Adrenal gland (tissue), 12 donors: Measurements from ENCODE around the gene BRD7. TPM values are rescaled to one million over a fixed set of nuclear protein-coding genes. Genes with fewer than 3 reads are reported as not detected.

ENCODE experiments used
- DNase-seq, 7 donors: peaks; one replicate each; pipeline ENCODE4 v3.0.0-alpha.2; 2019 to 2020
- H3K27ac ChIP-seq, 5 donors: fragments of 200-600 bp; sonication (generic) in 4 of 5; 1 replicate in 3 of 5; 2 replicates in 2 of 5; pipeline versions ENCODE4 v1.5.1 to v1.8.0; 2016 to 2020; ENCODE audit warnings: mild to moderate bottlenecking in 1 of 5
- H3K27me3 ChIP-seq: fragments of 200-600 bp; 2 replicates; pipeline ENCODE4 v1.8.0; 2021
- H3K36me3 ChIP-seq, 2 donors: fragments of 200-600 bp; replicated peaks in 1 of 2; 1 replicate in 1 of 2; 2 replicates in 1 of 2; pipeline versions ENCODE4 v1.5.1 to v1.8.0; 2018 to 2022
- H3K4me1 ChIP-seq, 2 donors: fragments of 200-600 bp; replicated peaks in 1 of 2; 1 replicate in 1 of 2; 2 replicates in 1 of 2; pipeline versions ENCODE4 v1.5.1 to v1.8.0; 2018 to 2021
- H3K4me3 ChIP-seq, 4 donors: fragments of 200-600 bp; sonication (generic) in 3 of 4; one replicate each; pipeline ENCODE4 v1.5.1; 2016 to 2018
- H3K9me3 ChIP-seq, 3 donors: fragments of 200-600 bp; sonication (generic) in 1 of 3; replicated peaks in 1 of 3; 1 replicate in 2 of 3; 2 replicates in 1 of 3; pipeline versions ENCODE4 v1.5.1 to v1.8.0; 2016 to 2021
- CTCF ChIP-seq, 6 experiments: fragments of 450-650 bp in 4 of 6; fragments of 200-600 bp in 2 of 6; sonication (generic) in 1 of 6; IDR thresholded peaks; 1 replicate in 5 of 6; 2 replicates in 1 of 6; pipeline versions ENCODE4 v1.5.1 to v1.8.0; 2016 to 2021; ENCODE audit warnings: antibody characterized with exemption in 6 of 6, mild to moderate bottlenecking in 2 of 6, moderate library complexity in 1 of 6
- POLR2A ChIP-seq, 2 donors: fragments of 450-650 bp; IDR thresholded peaks; one replicate each; pipeline ENCODE4 v1.6.1; 2017; ENCODE audit warnings: antibody characterized with exemption in 2 of 2, mild to moderate bottlenecking in 2 of 2, moderate library complexity in 1 of 2
- WGBS, 4 donors: extraction: QIAGEN DNeasy Blood & Tissue Kit in 2 of 4; methylation state at CpG; one replicate each; pipeline versions ENCODE4 v1.1.5 to v1.1.7; 2013 to 2017; 5-methylcytosine and 5-hydroxymethylcytosine counted together
- intact Hi-C, 2 donors: fragments of 100-400 bp; cut with DNase I; formaldehyde crosslinking; loops; one replicate each; pipeline versions ENCODE4 v1.14.1 to v1.15.0; 2022 to 2023
- polyA plus RNA-seq, 3 donors: library from polyadenylated mRNA; stranded (reverse); fragments of 200-250 nt in 2 of 3; fragments of 350-450 nt in 1 of 3; fragmentation: Illumina TruSeq in 1 of 3; extraction: RNeasy Lipid Tissue Mini Kit (QIAGEN cat#74804) in 1 of 3; gene quantifications; one replicate each; pipeline ENCODE4 v1.2.3, GENCODE V29; 2013 to 2014
- total RNA-seq, 9 donors: library from RNA; depleted of rRNA in 4 of 9; stranded (reverse); fragments of >200 nt in 4 of 9; fragments of 120-200 nt in 1 of 9; fragmentation: NEBNext Ultra II Directional in 1 of 9; extraction: Animal tissue kit (Norgen Biotek cat#: 25700) in 1 of 9; gene quantifications; one replicate each; pipeline versions ENCODE4 v1.1.0 to v1.2.4, GENCODE V29; 2013 to 2023
- donor health status: healthy with polysubstance abuse.
- donor health status: Bipolar disorder and iron deficiency.
- donor health status: DM: yes; HTN: yes; CAD: no.
- donor health status: DM: no; HTN: no; CAD: no.
- donor health status: DM: no; HTN: no; CAD: no.
- donor health status: DM: yes; HTN: yes; CAD: no.

Gene BRD7
- total and polyA plus RNA-seq, 12 donors: 37.2 to 117 (median 58.7) TPM

- DNase-seq: no peak
- TF ChIP-seq POLR2A (IDR thresholded peaks at IDR 0.05): no peak
- no peak overlapping the region for H3K27ac ChIP-seq
- H3K27me3 ChIP-seq: no peaks in the 10 kb centered on the region
- intact Hi-C loops: no loop called here
- H3K4me3 ChIP-seq: no peak overlapping the region
- no peaks in the 10 kb centered on the region for H3K9me3 ChIP-seq
- H3K4me1 ChIP-seq: no peaks in the 10 kb centered on the region
- WGBS, 4 donors: 79 to 94% (median 82%) methylated on average over 3 to 5 of the region's 5 CpGs
- no peaks in the 10 kb centered on the region for H3K36me3 ChIP-seq
Observed at GRCh38 chr16:50398336-50398735, 29.5 kb upstream of the BRD7 start.

- H3K27ac ChIP-seq: no peak overlapping the region
- H3K4me1 ChIP-seq: no peaks in the 10 kb centered on the region
- no peak overlapping the region for H3K4me3 ChIP-seq
- 76 to 85% (median 81%) methylated on average over 8 of the region's 8 CpGs for WGBS, 4 donors
- intact Hi-C loops: no loop called here
- no peaks in the 10 kb centered on the region for H3K9me3 ChIP-seq
- TF ChIP-seq POLR2A (IDR thresholded peaks at IDR 0.05): no peak
- no peaks in the 10 kb centered on the region for H3K27me3 ChIP-seq
- no peaks in the 10 kb centered on the region for H3K36me3 ChIP-seq
- DNase-seq: no peak
Observed at GRCh38 chr16:50396761-50397535, 28.2 kb upstream of the BRD7 start.

GRCh38 chr16:50395763-50396710 lies 27.2 kb upstream of the BRD7 start:
- H3K9me3 ChIP-seq: no peaks in the 10 kb centered on the region
- no peaks in the 10 kb centered on the region for H3K36me3 ChIP-seq
- WGBS, 4 donors: 81 to 95% (median 86%) methylated on average over 8 to 10 of the region's 10 CpGs
- TF ChIP-seq POLR2A (IDR thresholded peaks at IDR 0.05) (no peak), CTCF (IDR thresholded peaks at IDR 0.05) (no peak)
- no peak overlapping the region for H3K27ac ChIP-seq
- no peaks in the 10 kb centered on the region for H3K27me3 ChIP-seq
- no peak overlapping the region for H3K4me3 ChIP-seq
- H3K4me1 ChIP-seq: no peaks in the 10 kb centered on the region
- intact Hi-C loops: no loop called here
- no peak for DNase-seq

GRCh38 chr16:50393858-50394802 lies 25.3 kb upstream of the BRD7 start:
- no peak for TF ChIP-seq POLR2A (IDR thresholded peaks at IDR 0.05)
- TF ChIP-seq CTCF (IDR thresholded peaks at IDR 0.05): no peak
- Histone ChIP-seq H3K36me3 (no peaks in the 10 kb centered on the region), H3K27ac (no peak overlapping the region), H3K9me3 (no peaks in the 10 kb centered on the region), H3K4me1 (no peaks in the 10 kb centered on the region), H3K27me3 (no peaks in the 10 kb centered on the region), H3K4me3 (no peak overlapping the region)
- DNase-seq: peak in 1 of 7 donors; percentile 13
- 63 to 75% (median 67%) methylated on average over 4 to 6 of the region's 6 CpGs for WGBS, 4 donors
- intact Hi-C loops: no loop called here
